Right kidney (tissue), 1 donor: ENCODE data around the gene ISCA2.
"Not testable (repeated sequence)": the region's sequence is repeated elsewhere in the genome, so short reads cannot be mapped to it uniquely, and the experiment has no call there.

Source experiments
- DNase-seq: peaks from one replicate; pipeline ENCODE4 v3.0.0-alpha.2; 2016

ISCA2 gene

GRCh38 chr14:74527736-74528280 is 34.2 kb downstream of the ISCA2 start:
- DNase-seq = no peak

- no peak for DNase-seq
Measured at GRCh38 chr14:74528406-74528805, 34.8 kb downstream of the ISCA2 start.

GRCh38 chr14:74528886-74529285 is 35.3 kb downstream of the ISCA2 start:
- no peak for DNase-seq

GRCh38 chr14:74531006-74531405 is 37.4 kb downstream of the ISCA2 start:
- no peak for DNase-seq

- no peak for DNase-seq
Measured at GRCh38 chr14:74531467-74531866, 37.9 kb downstream of the ISCA2 start.

- no peak for DNase-seq
Measured at GRCh38 chr14:74532246-74532645, 38.7 kb downstream of the ISCA2 start.

- DNase-seq = no peak
Measured at GRCh38 chr14:74533576-74533975, 40.0 kb downstream of the ISCA2 start.

GRCh38 chr14:74535756-74536325 is 42.3 kb downstream of the ISCA2 start:
- DNase-seq = no peak

- DNase-seq = not testable (repeated sequence)
Measured at GRCh38 chr14:74536336-74536735, 42.8 kb downstream of the ISCA2 start.

- DNase-seq = no peak
Measured at GRCh38 chr14:74538411-74539391, 45.1 kb downstream of the ISCA2 start.

- DNase-seq = no peak
Measured at GRCh38 chr14:74539503-74539902, 45.9 kb downstream of the ISCA2 start.

- no peak for DNase-seq
Measured at GRCh38 chr14:74541225-74541624, 47.7 kb downstream of the ISCA2 start.

- DNase-seq = no peak
Measured at GRCh38 chr14:74542056-74542685, 48.6 kb downstream of the ISCA2 start.

GRCh38 chr14:74543771-74544438 is 50.3 kb downstream of the ISCA2 start:
- DNase-seq = no peak

GRCh38 chr14:74545386-74545785 is 51.8 kb downstream of the ISCA2 start:
- DNase-seq = no peak

GRCh38 chr14:74546416-74546815 is 52.9 kb downstream of the ISCA2 start:
- no peak for DNase-seq
